Brain microvascular endothelial cell (primary cell): ENCODE measurements around the gene MAFG.
A peak's percentile ranks its signal among the peaks of the same experiment; 100 is the strongest.

ENCODE experiments used
- DNase-seq: peaks from one replicate; pipeline ENCODE4 v3.0.0-alpha.2; 2020
- H3K27ac ChIP-seq: fragments of 250-450 bp; sonication (Bioruptor Pico); 2 replicates; pipeline ENCODE4 v1.5.1; 2020; ENCODE audit warnings: mild to moderate bottlenecking, moderate library complexity
- H3K27me3 ChIP-seq: fragments of 250-450 bp; sonication (Bioruptor Pico); replicated peaks from 2 replicates; pipeline ENCODE4 v1.5.1; 2020; ENCODE audit warnings: mild to moderate bottlenecking
- H3K36me3 ChIP-seq: fragments of 250-450 bp; sonication (Bioruptor Pico); replicated peaks from 2 replicates; pipeline ENCODE4 v1.5.1; 2020; ENCODE audit warnings: mild to moderate bottlenecking
- H3K4me3 ChIP-seq: 2 replicates; pipeline ENCODE4 v1.5.1; 2011; ENCODE audit warnings: low read depth, mild to moderate bottlenecking, control low read depth, low read length, moderate library complexity
- CTCF ChIP-seq: IDR thresholded peaks from 2 replicates; pipeline ENCODE4 v1.5.1; 2011; ENCODE audit warnings: low read depth, mild to moderate bottlenecking, moderate library complexity, low read length, control low read depth, inconsistent platforms; ENCODE audit errors: missing control alignments
- in situ Hi-C: cut with HindIII; loops from 2 replicates; pipeline ENCODE4 v1.10.0; 2017; ENCODE audit warnings: low sequenced_read_pairs, low pct_ligation_motif_present

The MAFG gene

GRCh38 chr17:81901167-81902022 is 26.1 kb downstream of the MAFG start:
- no peak for DNase-seq
- H3K4me3 ChIP-seq, result no peak overlapping the region
- no peak for TF ChIP-seq CTCF
- in situ Hi-C loops, result no loop called here
- peaks cover 6% of the 10 kb centered on the region for H3K36me3 ChIP-seq
- no peaks in the 10 kb centered on the region for H3K27me3 ChIP-seq
- H3K27ac ChIP-seq, result no peak overlapping the region

GRCh38 chr17:81900181-81900820 is 27.2 kb downstream of the MAFG start:
- TF ChIP-seq CTCF, result no peak
- in situ Hi-C loops, result no loop called here
- Histone ChIP-seq H3K4me3 (no peak overlapping the region), H3K36me3 (peaks cover 11% of the 10 kb centered on the region), H3K27me3 (no peaks in the 10 kb centered on the region), H3K27ac (no peak overlapping the region)
- DNase-seq, result peak; percentile 40

- in situ Hi-C loops, result no loop called here
- Histone ChIP-seq H3K4me3 (no peak overlapping the region), H3K27ac (no peak overlapping the region), H3K27me3 (no peaks in the 10 kb centered on the region), H3K36me3 (peaks cover 13% of the 10 kb centered on the region)
- DNase-seq, result no peak
- TF ChIP-seq CTCF, result no peak
Observed at GRCh38 chr17:81899514-81900166, 27.9 kb downstream of the MAFG start.

GRCh38 chr17:81898885-81899284 is 28.6 kb downstream of the MAFG start:
- no peak for TF ChIP-seq CTCF
- no peaks in the 10 kb centered on the region for H3K27me3 ChIP-seq
- H3K27ac ChIP-seq, result peak overlapping the region; percentile 84
- H3K36me3 ChIP-seq, result peaks cover 13% of the 10 kb centered on the region
- DNase-seq, result no peak
- in situ Hi-C loops, result no loop called here
- H3K4me3 ChIP-seq, result no peak overlapping the region

- H3K27me3 ChIP-seq, result no peaks in the 10 kb centered on the region
- DNase-seq, result peak; percentile 93
- peaks cover 13% of the 10 kb centered on the region for H3K36me3 ChIP-seq
- TF ChIP-seq CTCF, result no peak
- peak overlapping the region; percentile 84 for H3K27ac ChIP-seq
- H3K4me3 ChIP-seq, result no peak overlapping the region
- in situ Hi-C loops, result no loop called here
Observed at GRCh38 chr17:81898029-81898866, 29.3 kb downstream of the MAFG start.
